A549 treated with Mapracorat at 1 μM for 4 hours (cell line): ENCODE data around the gene ACCSL. TPM values are rescaled to one million over a fixed set of nuclear protein-coding genes. Genes with fewer than 3 reads are reported as not detected.

Experiments used
- total RNA-seq: library from RNA; stranded (reverse); fragments of 200-300 nt; extraction: Qiagen RNA extraction; gene quantifications from 5 replicates; pipeline ENCODE4 v1.2.3, GENCODE V29; 2022

Gene ACCSL
- not detected in 5 replicates for total RNA-seq

GRCh38 chr11:44047931-44048431 lies at the start of gene ACCSL:
TSS of gene ACCSL (plus strand) at chr11:44047981. CDS start at chr11:44048037, 56 bp downstream.

GRCh38 chr11:44065841-44066731 lies 18.3 kb downstream of the ACCSL start, which contains the start of gene ACCS:
TSS of gene ACCS (plus strand) at chr11:44066270. CDS start at chr11:44067628, 1,358 bp downstream.

GRCh38 chr11:44095506-44096359 lies 48.0 kb downstream of the ACCSL start, which contains the start of gene EXT2:
TSS of gene EXT2 (plus strand) at chr11:44095678. CDS start at chr11:44107713, 12,035 bp downstream.

Other genes with a start within 250 kb of the ACCSL start
- gene ALKBH3, start 167.2 kb upstream of the ACCSL start, total RNA-seq: 24.8 to 31.1 TPM (median 26.2 TPM) in 5 replicates
- 2.0 to 5.0 TPM (median 3.9 TPM) in 5 replicates for gene C11orf96, start 105.3 kb upstream of the ACCSL start, total RNA-seq
- 12.8 to 19.0 TPM (median 17.6 TPM) in 5 replicates for gene ACCS, start 18.3 kb downstream of the ACCSL start, total RNA-seq
- gene EXT2, start 47.7 kb downstream of the ACCSL start, total RNA-seq: 53.3 to 58.3 TPM (median 56.6 TPM) in 5 replicates